ENCODE results near the gene CD68. TPM values are rescaled to one million over a fixed set of nuclear protein-coding genes. Genes with fewer than 3 reads are reported as not detected.
A peak's percentile ranks its signal among the peaks of the same experiment; 100 is the strongest.

CD68 gene
- polyA plus RNA-seq, 4 donors = 60.2 to 708 (median 171) TPM

DNA sequence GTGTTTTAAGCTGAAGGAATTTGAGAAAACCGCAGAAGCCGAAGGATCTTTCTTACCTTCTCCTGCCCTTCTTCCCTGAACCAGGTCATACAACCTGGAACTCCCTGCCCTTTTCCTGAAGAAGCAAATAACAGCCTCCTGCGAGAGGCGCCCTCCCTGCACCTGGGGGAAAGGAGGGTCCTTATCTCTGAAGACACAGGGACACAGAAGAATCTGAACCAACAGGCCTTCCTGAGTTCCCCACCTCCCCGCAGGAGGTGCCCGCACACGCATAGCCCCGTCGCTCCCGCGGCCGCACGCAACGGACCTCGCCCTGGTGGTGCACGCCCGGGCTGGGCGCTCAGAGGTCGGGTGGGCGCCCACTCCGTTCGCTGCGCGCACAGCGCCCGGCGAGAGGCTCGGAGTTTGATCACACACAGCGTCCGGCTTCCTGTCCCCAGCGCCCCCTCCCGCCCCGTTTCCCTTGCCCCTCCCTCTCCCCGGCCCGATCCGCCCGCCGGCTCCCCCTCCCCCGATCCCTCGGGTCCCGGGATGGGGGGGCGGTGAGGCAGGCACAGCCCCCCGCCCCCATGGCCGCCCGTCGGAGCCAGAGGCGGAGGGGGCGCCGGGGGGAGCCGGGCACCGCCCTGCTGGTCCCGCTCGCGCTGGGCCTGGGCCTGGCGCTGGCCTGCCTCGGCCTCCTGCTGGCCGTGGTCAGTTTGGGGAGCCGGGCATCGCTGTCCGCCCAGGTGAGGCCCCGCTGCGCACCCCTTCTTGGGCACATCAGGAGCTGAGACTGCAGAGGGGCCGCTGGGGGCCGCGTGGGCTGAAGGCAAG lies 30.6 kb upstream of the CD68 start, which contains the start of gene TNFSF12:
TNFSF12 (plus strand) TSS at position 474 of the 816 bp plus-strand sequence; CDS start at position 570, 96 bp downstream.
- WGBS, 3 donors = 2 to 3% (median 2%) methylated on average over 45 to 65 of the region's 65 CpGs
- DNase-seq (peak; percentile 50 to 80), FAIRE-seq (no peak)
- Histone ChIP-seq H3K27me3 (ENCODE audit: control insufficient read depth in 3 of 3, insufficient read depth in 3 of 3, low read length in 3 of 3) (no peaks in the 10 kb centered on the region), H3K36me3 (ENCODE audit: control insufficient read depth in 3 of 3, insufficient read depth in 2 of 3, low read depth in 1 of 3, low read length in 3 of 3) (peaks cover 0 to 12% (median 0%) of the 10 kb centered on the region in 3 donors), H3K9me3 (ENCODE audit: control insufficient read depth in 2 of 2, insufficient read depth in 1 of 2, low read depth in 1 of 2, low read length in 1 of 2) (no peaks in the 10 kb centered on the region), H3K27ac (ENCODE audit: low read depth in 1 of 3, low read length in 2 of 3) (peak within 1 kb of the TSS; percentile 71 to 90 (median 89)), H3K4me1 (ENCODE audit: control insufficient read depth in 3 of 3, insufficient read depth in 2 of 3, low read depth in 1 of 3, low read length in 2 of 3) (peaks cover 2 to 48% (median 2%) of the 10 kb centered on the region in 3 donors), H3K4me3 (ENCODE audit: low read depth in 1 of 3, low read length in 3 of 3) (peak within 1 kb of the TSS; percentile 44 to 76 (median 70))

DNA sequence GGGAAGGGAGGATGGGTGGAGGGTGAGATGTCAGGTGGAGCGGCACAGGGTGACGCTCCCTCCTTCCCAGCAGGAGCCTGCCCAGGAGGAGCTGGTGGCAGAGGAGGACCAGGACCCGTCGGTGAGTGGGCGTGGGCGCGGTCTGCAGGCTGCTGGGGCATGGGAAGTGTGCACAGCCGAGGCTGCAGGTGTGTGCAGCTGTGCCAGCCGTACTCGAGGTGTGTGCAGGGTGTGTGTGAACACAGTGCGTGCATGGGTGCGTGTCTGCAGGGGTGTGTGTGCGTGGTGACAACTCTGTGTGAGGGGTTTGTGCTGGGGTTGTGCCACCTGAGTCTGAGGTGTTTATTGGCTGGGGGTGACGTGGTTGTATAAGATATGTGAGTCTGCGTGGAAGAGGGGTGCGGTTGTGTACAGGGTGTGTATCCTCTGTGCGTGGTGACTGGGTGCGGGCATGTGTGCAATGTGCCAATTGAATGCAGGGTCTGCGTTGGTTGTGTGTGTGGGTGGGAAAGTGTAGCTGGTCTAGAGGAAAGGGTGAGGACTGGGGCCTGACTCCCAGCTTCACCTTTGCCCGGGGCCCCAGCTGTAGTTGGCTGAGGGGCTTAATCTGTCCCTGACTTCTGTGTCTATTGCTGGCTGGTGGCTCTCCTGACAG lies 29.9 kb upstream of the CD68 start:
- FAIRE-seq (no peak), DNase-seq (peak; percentile 59 to 80)
- Histone ChIP-seq H3K4me1 (ENCODE audit: control insufficient read depth in 3 of 3, insufficient read depth in 2 of 3, low read depth in 1 of 3, low read length in 2 of 3) (peaks cover 2 to 48% (median 2%) of the 10 kb centered on the region in 3 donors), H3K27ac (ENCODE audit: low read depth in 1 of 3, low read length in 2 of 3) (peak overlapping the region; percentile 71 to 90 (median 88)), H3K9me3 (ENCODE audit: control insufficient read depth in 2 of 2, insufficient read depth in 1 of 2, low read depth in 1 of 2, low read length in 1 of 2) (no peaks in the 10 kb centered on the region), H3K4me3 (ENCODE audit: low read depth in 1 of 3, low read length in 3 of 3) (peak overlapping the region; percentile 44 to 76 (median 70)), H3K36me3 (ENCODE audit: control insufficient read depth in 3 of 3, insufficient read depth in 2 of 3, low read depth in 1 of 3, low read length in 3 of 3) (peaks cover 0 to 15% (median 0%) of the 10 kb centered on the region in 3 donors), H3K27me3 (ENCODE audit: control insufficient read depth in 3 of 3, insufficient read depth in 3 of 3, low read length in 3 of 3) (no peaks in the 10 kb centered on the region)
- 13 to 22% (median 14%) methylated on average over 20 of the region's 20 CpGs for WGBS, 3 donors

DNA sequence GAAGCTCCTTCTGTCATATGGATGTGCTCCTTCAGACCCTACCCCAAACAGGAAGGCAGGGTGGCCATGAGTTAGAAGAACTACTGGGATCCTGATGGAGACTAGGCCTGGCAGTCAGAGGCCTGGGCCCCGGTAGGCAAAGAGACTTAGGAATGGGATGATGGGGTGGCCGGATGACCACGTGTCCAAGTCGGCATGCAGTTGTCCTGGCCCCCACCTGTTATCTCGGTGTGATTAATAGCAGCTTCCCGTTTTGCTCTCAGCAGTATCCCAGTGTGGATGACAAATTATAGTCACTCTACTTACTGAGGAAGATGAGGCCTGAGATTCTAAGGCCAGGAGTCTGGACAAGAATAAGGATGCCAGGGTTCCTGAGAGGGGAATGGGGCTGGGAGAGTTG lies 29.1 kb upstream of the CD68 start:
- no peaks in the 10 kb centered on the region for H3K9me3 ChIP-seq (ENCODE audit: control insufficient read depth in 2 of 2, insufficient read depth in 1 of 2, low read depth in 1 of 2, low read length in 1 of 2)
- H3K36me3 ChIP-seq (ENCODE audit: control insufficient read depth in 3 of 3, insufficient read depth in 2 of 3, low read depth in 1 of 3, low read length in 3 of 3) = peaks cover 0 to 18% (median 0%) of the 10 kb centered on the region in 3 donors
- H3K27ac ChIP-seq (ENCODE audit: low read depth in 1 of 3, low read length in 2 of 3) = peak overlapping the region in 2 of 3 donors; percentile 88 to 90
- peak in 1 of 2 donors; percentile 64 for DNase-seq
- H3K27me3 ChIP-seq (ENCODE audit: control insufficient read depth in 3 of 3, insufficient read depth in 3 of 3, low read length in 3 of 3) = no peaks in the 10 kb centered on the region
- H3K4me3 ChIP-seq (ENCODE audit: low read depth in 1 of 3, low read length in 3 of 3) = no peak overlapping the region
- peaks cover 2 to 48% (median 2%) of the 10 kb centered on the region in 3 donors for H3K4me1 ChIP-seq (ENCODE audit: control insufficient read depth in 3 of 3, insufficient read depth in 2 of 3, low read depth in 1 of 3, low read length in 2 of 3)
- WGBS, 3 donors = 50 to 65% (median 57%) methylated on average over 6 of the region's 6 CpGs
- no peak for FAIRE-seq

DNA sequence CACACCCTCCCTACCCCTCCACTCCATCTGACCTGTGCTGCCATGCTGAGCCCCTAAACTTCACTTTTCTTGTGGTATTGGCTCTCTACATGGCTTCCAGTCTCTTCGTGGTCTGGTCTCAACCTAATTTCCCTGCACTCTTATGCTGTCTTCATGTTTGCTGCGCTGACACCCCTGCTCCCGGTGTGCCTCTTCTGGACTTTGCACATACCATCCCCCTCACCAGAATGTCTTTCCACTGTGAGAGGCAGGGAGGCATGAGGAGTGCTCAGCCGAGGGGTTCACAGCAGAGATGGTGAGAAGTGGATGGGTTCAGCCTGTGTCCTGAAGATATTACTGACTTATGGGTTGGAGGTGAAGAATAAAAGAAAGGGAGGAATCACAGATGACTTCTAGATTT lies 28.0 kb upstream of the CD68 start:
- Histone ChIP-seq H3K4me1 (ENCODE audit: control insufficient read depth in 3 of 3, insufficient read depth in 2 of 3, low read depth in 1 of 3, low read length in 2 of 3) (peaks cover 2 to 52% (median 2%) of the 10 kb centered on the region in 3 donors), H3K9me3 (ENCODE audit: control insufficient read depth in 2 of 2, insufficient read depth in 1 of 2, low read depth in 1 of 2, low read length in 1 of 2) (no peaks in the 10 kb centered on the region), H3K27ac (ENCODE audit: low read depth in 1 of 3, low read length in 2 of 3) (peak overlapping the region in 2 of 3 donors; percentile 27 to 88), H3K36me3 (ENCODE audit: control insufficient read depth in 3 of 3, insufficient read depth in 2 of 3, low read depth in 1 of 3, low read length in 3 of 3) (peaks cover 0 to 18% (median 0%) of the 10 kb centered on the region in 3 donors), H3K4me3 (ENCODE audit: low read depth in 1 of 3, low read length in 3 of 3) (peak overlapping the region in 1 of 3 donors; percentile 16), H3K27me3 (ENCODE audit: control insufficient read depth in 3 of 3, insufficient read depth in 3 of 3, low read length in 3 of 3) (no peaks in the 10 kb centered on the region)
- FAIRE-seq (no peak), DNase-seq (peak; percentile 52 to 90)
- WGBS, 3 donors = 23 to 60% (median 36%) methylated on average over 4 of the region's 4 CpGs

DNA sequence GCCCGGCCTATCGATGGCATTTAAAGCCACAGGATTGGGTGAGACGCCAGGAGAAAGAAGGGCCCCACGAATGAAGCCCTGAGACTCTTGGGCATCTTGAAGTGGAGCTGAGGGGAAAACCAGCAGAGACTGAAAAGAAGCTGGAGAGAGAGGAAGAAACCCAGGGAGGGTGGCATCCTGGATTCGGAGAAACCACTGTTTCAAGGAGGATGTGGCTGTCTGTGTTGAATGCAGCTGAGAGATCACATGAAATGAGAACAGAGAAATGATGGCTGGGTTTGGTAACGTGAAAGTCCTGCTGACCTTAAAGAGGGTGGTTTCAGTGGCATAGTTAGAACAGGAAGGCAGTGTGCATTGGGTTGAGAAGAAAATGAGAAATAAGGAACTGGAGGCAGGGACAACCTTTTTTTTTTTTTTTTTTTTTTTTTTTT lies 26.8 kb upstream of the CD68 start:
- no peak for FAIRE-seq
- peak overlapping the region in 1 of 3 donors; percentile 20 for H3K27ac ChIP-seq (ENCODE audit: low read depth in 1 of 3, low read length in 2 of 3)
- peaks cover 0 to 24% (median 0%) of the 10 kb centered on the region in 3 donors for H3K36me3 ChIP-seq (ENCODE audit: control insufficient read depth in 3 of 3, insufficient read depth in 2 of 3, low read depth in 1 of 3, low read length in 3 of 3)
- DNase-seq = peak in 1 of 2 donors; percentile 31
- no peaks in the 10 kb centered on the region for H3K9me3 ChIP-seq (ENCODE audit: control insufficient read depth in 2 of 2, insufficient read depth in 1 of 2, low read depth in 1 of 2, low read length in 1 of 2)
- H3K27me3 ChIP-seq (ENCODE audit: control insufficient read depth in 3 of 3, insufficient read depth in 3 of 3, low read length in 3 of 3) = no peaks in the 10 kb centered on the region
- peaks cover 2 to 58% (median 6%) of the 10 kb centered on the region in 3 donors for H3K4me1 ChIP-seq (ENCODE audit: control insufficient read depth in 3 of 3, insufficient read depth in 2 of 3, low read depth in 1 of 3, low read length in 2 of 3)
- no peak overlapping the region for H3K4me3 ChIP-seq (ENCODE audit: low read depth in 1 of 3, low read length in 3 of 3)
- 68 to 90% (median 79%) methylated on average over 6 of the region's 6 CpGs for WGBS, 3 donors

DNA sequence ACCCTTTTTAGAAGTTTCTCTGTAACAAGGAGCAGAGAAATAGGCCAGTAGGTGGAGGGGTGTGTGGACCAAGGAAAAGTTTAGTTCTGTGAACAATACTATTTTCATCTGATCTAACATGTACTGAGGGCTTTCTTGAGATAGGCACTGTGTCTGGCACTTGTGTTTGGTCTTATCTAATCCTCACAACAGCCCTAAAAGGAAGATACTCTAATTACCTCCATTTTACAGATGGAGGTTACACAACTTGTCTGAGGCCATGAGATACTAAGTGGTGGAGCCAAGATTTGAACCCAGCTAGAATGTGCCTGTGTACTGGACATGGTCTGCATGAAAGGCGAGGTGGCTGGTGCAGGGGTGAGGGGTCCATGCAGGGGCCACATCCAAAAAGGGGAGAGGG lies 26.1 kb upstream of the CD68 start:
- Histone ChIP-seq H3K9me3 (ENCODE audit: control insufficient read depth in 2 of 2, insufficient read depth in 1 of 2, low read depth in 1 of 2, low read length in 1 of 2) (no peaks in the 10 kb centered on the region), H3K36me3 (ENCODE audit: control insufficient read depth in 3 of 3, insufficient read depth in 2 of 3, low read depth in 1 of 3, low read length in 3 of 3) (peaks cover 0 to 24% (median 0%) of the 10 kb centered on the region in 3 donors), H3K27me3 (ENCODE audit: control insufficient read depth in 3 of 3, insufficient read depth in 3 of 3, low read length in 3 of 3) (no peaks in the 10 kb centered on the region), H3K4me1 (ENCODE audit: control insufficient read depth in 3 of 3, insufficient read depth in 2 of 3, low read depth in 1 of 3, low read length in 2 of 3) (peaks cover 2 to 61% (median 7%) of the 10 kb centered on the region in 3 donors), H3K27ac (ENCODE audit: low read depth in 1 of 3, low read length in 2 of 3) (peak overlapping the region in 2 of 3 donors; percentile 20 to 49), H3K4me3 (ENCODE audit: low read depth in 1 of 3, low read length in 3 of 3) (no peak overlapping the region)
- FAIRE-seq (no peak), DNase-seq (no peak)
- 91 to 100% (median 93%) methylated on average over 1 of the region's 1 CpG for WGBS, 3 donors

DNA sequence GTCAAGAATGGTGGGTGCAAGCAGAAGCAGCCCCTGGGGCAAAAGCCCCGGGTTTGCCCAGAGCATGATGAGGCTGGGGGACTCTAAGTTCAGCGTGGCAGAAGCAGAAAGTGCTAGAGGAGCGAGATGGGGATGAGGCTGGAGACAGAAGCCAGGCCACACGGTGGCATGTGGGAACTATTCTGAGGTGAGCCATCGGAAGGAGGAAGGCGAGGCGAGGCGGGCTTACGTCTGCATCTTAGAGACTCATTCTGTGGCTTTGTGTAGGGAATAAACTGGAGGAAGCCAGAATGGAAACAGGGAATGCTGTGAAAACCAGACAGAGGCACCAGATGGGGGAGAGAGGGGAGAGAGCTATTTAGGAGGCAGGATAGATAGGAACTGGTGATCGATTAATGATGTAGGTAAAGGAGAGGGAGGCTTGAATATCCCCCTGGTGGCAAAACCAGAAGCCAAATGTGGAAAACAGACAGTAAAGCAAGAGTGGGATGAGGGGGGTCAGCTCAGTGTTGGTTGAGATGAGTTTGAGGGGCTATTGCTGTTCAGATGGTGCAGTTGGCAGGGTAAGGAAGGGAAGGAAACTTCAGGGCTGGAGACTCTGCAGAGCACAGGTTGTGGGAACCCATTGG lies 24.0 kb upstream of the CD68 start:
- H3K9me3 ChIP-seq (ENCODE audit: control insufficient read depth in 2 of 2, insufficient read depth in 1 of 2, low read depth in 1 of 2, low read length in 1 of 2) = no peaks in the 10 kb centered on the region
- H3K27ac ChIP-seq (ENCODE audit: low read depth in 1 of 3, low read length in 2 of 3) = no peak overlapping the region
- H3K36me3 ChIP-seq (ENCODE audit: control insufficient read depth in 3 of 3, insufficient read depth in 2 of 3, low read depth in 1 of 3, low read length in 3 of 3) = peaks cover 0 to 31% (median 0%) of the 10 kb centered on the region in 3 donors
- H3K4me3 ChIP-seq (ENCODE audit: low read depth in 1 of 3, low read length in 3 of 3) = no peak overlapping the region
- peaks cover 2 to 67% (median 7%) of the 10 kb centered on the region in 3 donors for H3K4me1 ChIP-seq (ENCODE audit: control insufficient read depth in 3 of 3, insufficient read depth in 2 of 3, low read depth in 1 of 3, low read length in 2 of 3)
- no peaks in the 10 kb centered on the region for H3K27me3 ChIP-seq (ENCODE audit: control insufficient read depth in 3 of 3, insufficient read depth in 3 of 3, low read length in 3 of 3)
- 73 to 87% (median 87%) methylated on average over 10 of the region's 10 CpGs for WGBS, 3 donors
- FAIRE-seq = no peak
- no peak for DNase-seq

DNA sequence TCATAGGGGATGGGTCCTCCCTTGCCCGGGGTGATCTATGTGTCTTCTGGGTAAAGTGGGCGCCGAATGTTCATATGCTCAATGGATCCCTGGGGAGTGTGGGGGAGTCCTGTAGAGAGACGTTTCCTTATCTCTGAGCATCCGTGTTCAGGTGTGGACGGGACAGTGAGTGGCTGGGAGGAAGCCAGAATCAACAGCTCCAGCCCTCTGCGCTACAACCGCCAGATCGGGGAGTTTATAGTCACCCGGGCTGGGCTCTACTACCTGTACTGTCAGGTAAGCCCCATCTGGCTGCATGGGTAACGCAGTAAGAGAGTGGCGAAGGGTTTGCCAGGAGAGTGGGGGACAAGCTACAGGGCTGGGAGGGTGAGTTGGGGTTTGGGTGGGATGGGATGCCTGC lies 22.8 kb upstream of the CD68 start:
- WGBS, 3 donors = 24 to 73% (median 43%) methylated on average over 12 of the region's 12 CpGs
- no peaks in the 10 kb centered on the region for H3K9me3 ChIP-seq (ENCODE audit: control insufficient read depth in 2 of 2, insufficient read depth in 1 of 2, low read depth in 1 of 2, low read length in 1 of 2)
- peak overlapping the region; percentile 79 to 97 (median 95) for H3K27ac ChIP-seq (ENCODE audit: low read depth in 1 of 3, low read length in 2 of 3)
- peak overlapping the region in 2 of 3 donors; percentile 49 to 66 for H3K4me3 ChIP-seq (ENCODE audit: low read depth in 1 of 3, low read length in 3 of 3)
- DNase-seq (peak; percentile 49 to 57), FAIRE-seq (no peak)
- peaks cover 0 to 60% (median 5%) of the 10 kb centered on the region in 3 donors for H3K4me1 ChIP-seq (ENCODE audit: control insufficient read depth in 3 of 3, insufficient read depth in 2 of 3, low read depth in 1 of 3, low read length in 2 of 3)
- peaks cover 0 to 27% (median 0%) of the 10 kb centered on the region in 3 donors for H3K36me3 ChIP-seq (ENCODE audit: control insufficient read depth in 3 of 3, insufficient read depth in 2 of 3, low read depth in 1 of 3, low read length in 3 of 3)
- no peaks in the 10 kb centered on the region for H3K27me3 ChIP-seq (ENCODE audit: control insufficient read depth in 3 of 3, insufficient read depth in 3 of 3, low read length in 3 of 3)

All from small intestine (tissue), 7 donors.